CD1c-positive myeloid dendritic cell (primary cell): ENCODE data around the gene CTDSP2.
"Not testable (repeated sequence)": the region's sequence is repeated elsewhere in the genome, so short reads cannot be mapped to it uniquely, and the experiment has no call there.

Experiments
- DNase-seq: peaks from one replicate; pipeline ENCODE4 v3.0.0-alpha.2; 2016; ENCODE audit errors: extremely low spot score

CTDSP2 gene

GRCh38 chr12:57881475-57881874 is 34.9 kb upstream of the CTDSP2 start:
- no peak for DNase-seq

- DNase-seq, result not testable (repeated sequence)
These were observed 34.5 kb upstream of the CTDSP2 start for GRCh38 chr12:57881035-57881434.

GRCh38 chr12:57877876-57878275 is 31.3 kb upstream of the CTDSP2 start:
- no peak for DNase-seq

- no peak for DNase-seq
These were observed 29.4 kb upstream of the CTDSP2 start for GRCh38 chr12:57875753-57876547.

GRCh38 chr12:57874166-57875108 is 27.9 kb upstream of the CTDSP2 start:
- DNase-seq, result peak; percentile 28

- no peak for DNase-seq
These were observed 25.8 kb upstream of the CTDSP2 start for GRCh38 chr12:57872362-57872761.

- no peak for DNase-seq
These were observed 23.4 kb upstream of the CTDSP2 start for GRCh38 chr12:57869927-57870318.

GRCh38 chr12:57869298-57869926 is 22.9 kb upstream of the CTDSP2 start:
- DNase-seq, result no peak

GRCh38 chr12:57868851-57869268 is 22.3 kb upstream of the CTDSP2 start:
- no peak for DNase-seq

- DNase-seq, result no peak
These were observed 21.7 kb upstream of the CTDSP2 start for GRCh38 chr12:57868221-57868620.

GRCh38 chr12:57866308-57867019 is 19.9 kb upstream of the CTDSP2 start:
- no peak for DNase-seq

GRCh38 chr12:57865084-57865751 is 18.7 kb upstream of the CTDSP2 start:
- DNase-seq, result peak; percentile 74

GRCh38 chr12:57864442-57865083 is 18.0 kb upstream of the CTDSP2 start:
- DNase-seq, result peak; percentile 1

GRCh38 chr12:57863676-57864075 is 17.1 kb upstream of the CTDSP2 start:
- DNase-seq, result no peak

GRCh38 chr12:57861967-57862366 is 15.4 kb upstream of the CTDSP2 start:
- DNase-seq, result peak; percentile 0

GRCh38 chr12:57860883-57861282 is 14.4 kb upstream of the CTDSP2 start:
- not testable (repeated sequence) for DNase-seq

- DNase-seq, result no peak
These were observed 12.6 kb upstream of the CTDSP2 start for GRCh38 chr12:57859121-57859520.

- DNase-seq, result not testable (repeated sequence)
These were observed 11.6 kb upstream of the CTDSP2 start for GRCh38 chr12:57858123-57858522.

- DNase-seq, result peak; percentile 1
These were observed 8.4 kb upstream of the CTDSP2 start for GRCh38 chr12:57854965-57855364.

- DNase-seq, result peak; percentile 0
These were observed 7.5 kb upstream of the CTDSP2 start for GRCh38 chr12:57853864-57854556.
